ENCODE results near the gene ROBO1.

ROBO1 gene

DNA sequence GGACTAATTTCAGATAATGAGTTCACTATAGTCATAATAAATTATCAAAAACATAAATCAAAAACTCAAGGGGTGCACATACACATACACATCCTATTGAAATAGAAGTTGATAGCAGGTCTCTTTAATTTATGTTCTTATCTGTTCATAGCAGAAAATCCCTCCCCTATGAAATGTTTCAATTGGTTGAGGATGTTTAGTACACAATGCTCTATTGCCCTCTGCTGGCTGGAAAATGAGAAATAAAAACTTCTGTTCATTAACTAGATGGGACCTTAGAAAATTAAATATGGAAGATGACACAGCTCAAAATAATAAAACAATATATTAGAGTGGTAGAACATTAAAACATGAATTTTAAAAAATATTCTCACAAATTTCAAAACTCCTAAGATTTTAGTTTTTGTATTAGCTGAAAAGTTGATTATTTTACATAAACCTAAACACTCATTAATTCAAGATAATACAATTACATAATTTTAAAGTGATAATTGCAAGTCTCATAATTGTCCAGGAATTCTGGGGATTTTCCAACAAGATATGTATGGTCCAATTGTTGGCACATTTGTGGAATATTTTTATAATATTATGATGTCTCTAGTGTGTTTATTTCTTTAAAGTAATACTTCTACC, 735.0 kb downstream of the ROBO1 start:
- FAIRE-seq (no peak), DNase-seq (ENCODE audit: insufficient read length) (no peak)
- no peak for TF ChIP-seq POLR2AphosphoS5 (IDR thresholded peaks at IDR 0.05; ENCODE audit: low read depth, low read length)
- TF ChIP-seq TAF1 (IDR thresholded peaks at IDR 0.05; ENCODE audit: borderline replicate concordance, low read depth, low read length) = no peak
- no peak for TF ChIP-seq POLR2A (IDR thresholded peaks at IDR 0.05; ENCODE audit: low read depth, low read length)

DNA sequence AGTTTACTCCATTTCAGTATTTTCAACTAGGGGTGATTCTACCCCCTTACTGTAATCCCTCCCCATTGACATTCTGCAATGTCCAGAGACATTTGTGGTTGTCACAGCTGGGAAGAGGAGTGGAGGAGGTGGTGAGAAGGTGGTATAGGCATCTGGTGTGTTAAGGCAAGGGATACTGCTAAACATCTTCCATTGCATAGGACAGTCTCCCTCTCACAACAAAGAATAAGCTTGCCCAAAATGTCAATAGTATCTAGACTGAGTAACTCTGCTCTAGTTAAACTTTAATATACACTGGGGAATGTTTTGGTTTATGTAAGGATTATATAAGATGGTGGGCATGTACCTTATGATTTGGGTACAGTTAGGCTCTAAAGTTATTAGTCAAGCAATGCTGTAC, 737.6 kb downstream of the ROBO1 start:
- FAIRE-seq (no peak), DNase-seq (ENCODE audit: insufficient read length) (no peak)
- TF ChIP-seq POLR2A (IDR thresholded peaks at IDR 0.05; ENCODE audit: low read depth, low read length) (no peak), POLR2AphosphoS5 (IDR thresholded peaks at IDR 0.05; ENCODE audit: low read depth, low read length) (no peak), TAF1 (IDR thresholded peaks at IDR 0.05; ENCODE audit: borderline replicate concordance, low read depth, low read length) (no peak)

DNA sequence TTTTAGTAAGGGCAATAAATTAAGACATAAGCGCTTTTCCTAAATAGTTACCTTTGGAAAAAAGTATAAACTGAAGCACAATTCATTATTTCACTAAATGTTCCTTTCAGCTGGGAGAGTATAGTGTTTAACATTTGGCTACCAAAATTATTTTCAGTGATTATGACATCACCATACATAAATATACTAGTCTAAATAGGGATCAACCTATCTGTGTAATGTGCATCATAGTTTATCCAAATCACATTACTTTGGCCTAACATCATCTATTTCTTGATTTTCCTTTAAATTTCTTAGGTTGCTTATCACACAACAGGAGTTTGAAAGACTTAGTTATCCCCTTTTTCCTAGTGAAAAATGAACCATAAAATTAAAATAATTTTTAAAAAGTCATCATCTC, 738.9 kb downstream of the ROBO1 start:
- no peak for TF ChIP-seq POLR2AphosphoS5 (IDR thresholded peaks at IDR 0.05; ENCODE audit: low read depth, low read length)
- no peak for TF ChIP-seq TAF1 (IDR thresholded peaks at IDR 0.05; ENCODE audit: borderline replicate concordance, low read depth, low read length)
- FAIRE-seq (no peak), DNase-seq (ENCODE audit: insufficient read length) (no peak)

DNA sequence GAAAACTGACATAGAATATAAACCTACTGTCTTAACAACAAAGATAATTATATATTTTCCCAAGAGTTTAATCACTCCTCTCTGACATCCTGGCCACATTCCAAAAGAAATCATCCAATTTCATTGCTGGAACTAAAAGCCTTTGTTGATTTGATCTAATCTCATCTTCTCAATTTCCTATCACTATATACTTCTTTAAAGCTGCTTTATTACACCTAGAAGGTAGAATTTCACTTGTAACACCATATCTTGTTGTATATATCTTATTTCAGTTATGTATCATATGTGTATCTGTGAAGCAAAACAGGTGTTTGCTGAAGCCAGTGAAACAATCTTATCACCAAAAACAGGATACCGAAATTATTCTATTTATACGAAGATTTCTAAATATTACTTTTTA, 740.2 kb downstream of the ROBO1 start:
- no peak for TF ChIP-seq TAF1 (IDR thresholded peaks at IDR 0.05; ENCODE audit: borderline replicate concordance, low read depth, low read length)
- TF ChIP-seq POLR2AphosphoS5 (IDR thresholded peaks at IDR 0.05; ENCODE audit: low read depth, low read length) = no peak
- no peak for TF ChIP-seq POLR2A (IDR thresholded peaks at IDR 0.05; ENCODE audit: low read depth, low read length)
- DNase-seq (ENCODE audit: insufficient read length) = no peak
- no peak for FAIRE-seq

DNA sequence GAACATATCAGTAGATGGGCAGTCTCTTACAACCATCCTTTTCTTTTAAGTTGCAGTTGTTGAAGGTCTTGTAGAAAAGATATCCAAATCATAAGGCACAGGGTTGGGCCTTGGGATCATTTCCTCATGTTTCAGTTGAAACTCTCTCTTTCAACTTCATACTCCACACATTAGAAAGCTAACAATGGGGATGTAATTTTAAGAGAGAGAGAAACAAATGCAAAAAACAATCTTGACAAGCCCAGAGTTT, 747.9 kb downstream of the ROBO1 start:
- FAIRE-seq = no peak
- TF ChIP-seq POLR2A (IDR thresholded peaks at IDR 0.05; ENCODE audit: low read depth, low read length) = no peak
- no peak for TF ChIP-seq POLR2AphosphoS5 (IDR thresholded peaks at IDR 0.05; ENCODE audit: low read depth, low read length)
- TF ChIP-seq TAF1 (IDR thresholded peaks at IDR 0.05; ENCODE audit: borderline replicate concordance, low read depth, low read length) = no peak

DNA sequence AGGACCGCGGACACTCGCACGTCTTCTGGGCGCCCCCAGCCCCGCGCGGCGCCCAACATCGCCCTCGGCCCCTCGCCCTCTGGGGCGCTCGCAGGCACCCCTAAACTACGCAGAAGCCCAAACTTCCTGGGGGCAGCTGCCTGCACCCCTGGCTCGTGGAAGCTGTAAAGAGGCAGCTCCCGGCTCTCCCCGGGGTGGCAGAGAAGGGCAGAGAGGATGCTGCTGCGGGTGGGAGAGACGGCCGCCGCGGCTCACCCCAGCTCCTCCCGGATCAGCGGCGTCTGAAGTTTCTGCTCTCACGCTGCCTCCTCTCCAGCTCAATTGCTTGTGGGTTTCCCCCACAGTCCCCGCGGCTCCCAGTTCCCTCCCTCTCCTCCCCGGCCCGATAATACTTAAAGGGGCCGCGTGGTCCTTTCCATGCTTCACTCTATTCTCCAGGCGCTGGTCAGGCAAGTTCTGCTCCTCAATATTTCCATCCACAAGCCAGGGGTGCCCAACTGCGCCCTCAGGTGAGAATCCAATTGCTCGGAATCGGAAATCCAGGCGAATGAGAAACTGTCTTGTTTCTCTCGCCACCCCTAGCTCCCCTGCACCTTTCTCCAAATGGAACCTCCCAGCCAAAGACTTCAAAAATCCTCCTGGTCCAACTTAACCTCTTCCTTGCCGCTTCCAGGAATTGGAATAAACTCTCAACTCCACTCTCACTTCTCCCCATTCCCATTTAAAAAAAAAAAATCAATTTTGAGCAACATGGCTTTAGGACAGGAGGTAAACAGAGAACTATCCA, 748.5 kb downstream of the ROBO1 start:
- no peak for FAIRE-seq
- DNase-seq (ENCODE audit: insufficient read length) = no peak
- peak; percentile 42; the same call in 1 of the 2 replicates for TF ChIP-seq TAF1 (IDR thresholded peaks at IDR 0.05; ENCODE audit: borderline replicate concordance, low read depth, low read length)
- no peak for TF ChIP-seq POLR2AphosphoS5 (IDR thresholded peaks at IDR 0.05; ENCODE audit: low read depth, low read length)
- TF ChIP-seq POLR2A (IDR thresholded peaks at IDR 0.05; ENCODE audit: low read depth, low read length) = no peak

More for the DNA sequence above, 747.9 kb downstream of the ROBO1 start:
- DNase-seq (ENCODE audit: insufficient read length) = no peak

DNA sequence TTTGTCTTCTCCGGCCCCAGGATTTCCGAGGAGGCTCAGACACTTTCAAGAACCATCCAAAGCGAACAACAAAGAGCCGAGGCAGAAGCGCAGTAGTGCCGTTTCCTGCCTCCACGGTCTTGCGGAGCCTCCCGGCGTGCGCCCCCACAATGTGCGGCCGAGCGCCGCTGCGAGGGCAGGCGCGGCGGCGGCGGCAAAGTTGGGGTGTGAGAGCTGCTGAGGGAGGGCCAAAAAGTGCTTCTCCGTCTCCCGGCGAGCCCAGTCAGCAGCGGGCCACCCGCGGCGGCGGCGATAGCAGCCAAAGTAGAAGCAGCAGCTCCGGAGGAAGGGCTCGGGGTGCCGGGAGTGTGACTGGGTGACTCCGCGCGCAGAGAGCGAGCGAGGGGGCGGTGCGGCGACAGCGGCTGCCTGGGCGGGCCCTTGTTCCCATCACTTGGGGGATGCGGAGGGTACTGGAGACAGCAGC, 749.1 kb downstream of the ROBO1 start:
- TF ChIP-seq POLR2AphosphoS5 (IDR thresholded peaks at IDR 0.05; ENCODE audit: low read depth, low read length) (no peak), TAF1 (IDR thresholded peaks at IDR 0.05; ENCODE audit: borderline replicate concordance, low read depth, low read length) (no peak), POLR2A (IDR thresholded peaks at IDR 0.05; ENCODE audit: low read depth, low read length) (no peak)
- DNase-seq (ENCODE audit: insufficient read length) (no peak), FAIRE-seq (no peak)

DNA sequence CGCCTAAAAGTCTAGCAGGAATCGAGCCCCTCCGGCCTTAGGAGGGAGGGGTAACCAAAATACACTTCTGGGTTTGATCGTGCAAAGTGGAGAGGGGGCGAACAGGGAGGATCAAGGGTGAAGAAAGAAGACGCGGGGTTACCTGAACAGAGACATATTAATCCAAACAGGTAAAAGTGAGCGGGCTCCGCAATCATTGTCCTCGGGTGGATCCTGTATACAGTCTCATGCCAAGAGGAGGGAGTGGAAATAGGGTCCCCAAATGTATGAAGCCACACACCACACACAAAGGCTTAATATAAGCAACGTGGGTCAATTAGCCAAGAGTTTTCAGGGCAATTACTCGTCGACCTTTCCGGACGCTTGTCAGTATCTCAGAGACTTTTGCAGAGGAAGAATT, 749.5 kb downstream of the ROBO1 start:
- no peak for TF ChIP-seq POLR2AphosphoS5 (IDR thresholded peaks at IDR 0.05; ENCODE audit: low read depth, low read length)
- TF ChIP-seq POLR2A (IDR thresholded peaks at IDR 0.05; ENCODE audit: low read depth, low read length) = no peak
- TF ChIP-seq TAF1 (IDR thresholded peaks at IDR 0.05; ENCODE audit: borderline replicate concordance, low read depth, low read length) = no peak
- DNase-seq (ENCODE audit: insufficient read length) = no peak
- peak; percentile 24 for FAIRE-seq

DNA sequence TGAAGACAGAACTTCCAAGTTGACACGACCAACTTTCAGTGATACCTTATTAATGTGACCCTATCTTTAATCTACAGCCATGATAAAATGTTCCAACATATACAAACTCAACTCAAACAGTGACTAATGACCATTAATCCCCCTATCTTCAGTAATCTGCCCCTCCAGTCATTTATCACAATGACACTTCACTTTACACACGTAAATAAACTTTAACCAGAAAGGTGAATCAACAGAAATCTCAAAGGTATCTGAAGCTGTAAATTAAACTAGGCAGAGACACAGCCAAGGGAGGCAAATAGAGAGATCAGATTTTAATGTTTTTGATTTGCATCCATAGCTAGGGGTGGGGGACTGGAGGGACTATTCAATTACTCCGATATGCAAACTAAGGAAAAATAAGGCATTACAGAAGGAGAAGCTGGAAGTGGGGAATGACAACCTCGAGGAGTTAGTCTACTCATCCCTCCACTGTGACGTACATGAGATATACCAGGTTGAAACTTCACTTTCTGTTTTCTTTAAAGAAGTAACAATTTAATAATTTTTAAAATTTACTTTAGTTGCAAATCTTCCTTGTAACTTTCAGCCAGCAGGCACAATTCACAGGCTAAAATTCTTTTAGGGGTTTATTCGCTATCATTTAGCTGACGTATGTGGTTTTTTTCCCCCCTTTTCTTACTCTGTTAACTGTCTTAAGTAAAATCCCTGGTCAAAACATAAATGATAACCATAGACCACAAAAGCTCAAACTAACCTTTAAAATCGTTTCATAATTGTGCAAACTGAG, 751.0 kb downstream of the ROBO1 start:
- no peak for FAIRE-seq
- no peak for TF ChIP-seq TAF1 (IDR thresholded peaks at IDR 0.05; ENCODE audit: borderline replicate concordance, low read depth, low read length)
- no peak for TF ChIP-seq POLR2A (IDR thresholded peaks at IDR 0.05; ENCODE audit: low read depth, low read length)
- TF ChIP-seq POLR2AphosphoS5 (IDR thresholded peaks at IDR 0.05; ENCODE audit: low read depth, low read length) = no peak
- DNase-seq (ENCODE audit: insufficient read length) = no peak

DNA sequence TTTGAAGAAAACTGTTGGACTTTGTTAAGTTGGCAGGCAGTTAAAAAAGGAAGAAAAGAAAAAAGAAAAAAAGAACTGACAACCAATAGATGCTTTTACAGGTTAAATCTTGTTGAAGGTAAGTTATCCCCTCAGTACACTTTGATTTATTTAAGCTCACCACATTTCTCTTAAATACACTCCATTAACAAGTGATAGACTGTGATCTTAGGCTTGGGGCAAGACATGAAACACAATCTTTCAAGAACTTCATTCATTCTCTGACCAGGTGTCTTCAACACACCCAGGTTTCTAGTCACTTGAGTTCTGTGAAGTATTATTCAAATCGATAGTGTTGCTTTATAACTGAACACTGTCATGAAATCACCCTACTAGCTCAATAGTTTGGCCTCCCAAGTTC, 751.9 kb downstream of the ROBO1 start:
- no peak for TF ChIP-seq POLR2AphosphoS5 (IDR thresholded peaks at IDR 0.05; ENCODE audit: low read depth, low read length)
- TF ChIP-seq TAF1 (IDR thresholded peaks at IDR 0.05; ENCODE audit: borderline replicate concordance, low read depth, low read length) = no peak
- no peak for TF ChIP-seq POLR2A (IDR thresholded peaks at IDR 0.05; ENCODE audit: low read depth, low read length)
- no peak for FAIRE-seq
- no peak for DNase-seq (ENCODE audit: insufficient read length)

DNA sequence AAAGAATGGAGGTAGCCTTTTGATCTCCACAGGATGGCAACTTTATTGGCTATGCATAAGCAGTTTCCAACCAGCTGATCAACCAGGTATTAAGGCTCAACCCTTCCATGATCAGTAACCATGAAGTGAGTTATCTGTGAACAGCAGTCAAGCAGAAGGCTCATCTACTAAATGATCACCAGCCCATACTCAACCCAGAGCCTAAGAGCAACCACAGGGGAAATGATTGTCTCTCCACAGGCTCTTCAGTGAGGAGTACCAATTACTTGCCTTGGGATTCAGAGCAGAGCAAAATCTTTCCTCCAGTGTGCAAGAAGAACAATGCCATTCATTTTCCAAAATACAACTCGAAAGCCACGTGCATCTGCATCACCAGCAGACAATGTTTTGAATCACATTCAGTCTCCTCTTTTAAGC, 754.8 kb downstream of the ROBO1 start:
- FAIRE-seq (no peak), DNase-seq (ENCODE audit: insufficient read length) (no peak)
- no peak for TF ChIP-seq POLR2A (IDR thresholded peaks at IDR 0.05; ENCODE audit: low read depth, low read length)
- TF ChIP-seq TAF1 (IDR thresholded peaks at IDR 0.05; ENCODE audit: borderline replicate concordance, low read depth, low read length) = no peak
- TF ChIP-seq POLR2AphosphoS5 (IDR thresholded peaks at IDR 0.05; ENCODE audit: low read depth, low read length) = no peak

Data from GM12892 (cell line).